Spleen (tissue), 11 donors: ENCODE results near the gene TPK1. TPM values are rescaled to one million over a fixed set of nuclear protein-coding genes. Genes with fewer than 3 reads are reported as not detected.

Experiments used
- DNase-seq: peaks from one replicate; pipeline ENCODE4 v3.0.0-alpha.2; 2020
- H3K27ac ChIP-seq, 8 donors: fragments of 200-600 bp; sonication (generic) in 7 of 8; 1 replicate in 4 of 8; 2 replicates in 4 of 8; pipeline versions ENCODE4 v1.5.0 to v1.8.0; 2016 to 2021; ENCODE audit warnings: inconsistent platforms in 4 of 8, mild to moderate bottlenecking in 4 of 8, moderate library complexity in 1 of 8
- H3K27me3 ChIP-seq, 7 donors: fragments of 200-600 bp; sonication (generic) in 6 of 7; replicated peaks in 1 of 7; 1 replicate in 4 of 7; 2 replicates in 3 of 7; pipeline versions ENCODE4 v1.5.0 to v1.8.0; 2016 to 2021; ENCODE audit warnings: inconsistent platforms in 3 of 7, mild to moderate bottlenecking in 1 of 7
- H3K36me3 ChIP-seq, 6 donors: fragments of 200-600 bp; sonication (generic) in 5 of 6; 1 replicate in 4 of 6; 2 replicates in 2 of 6; pipeline versions ENCODE4 v1.5.0 to v1.8.0; 2016 to 2021; ENCODE audit warnings: inconsistent platforms in 2 of 6
- H3K4me1 ChIP-seq, 6 donors: fragments of 200-600 bp; sonication (generic) in 5 of 6; 1 replicate in 3 of 6; 2 replicates in 3 of 6; pipeline versions ENCODE4 v1.5.0 to v1.8.0; 2016 to 2021; ENCODE audit warnings: inconsistent platforms in 3 of 6
- H3K4me3 ChIP-seq, 8 donors: fragments of 200-600 bp; sonication (generic) in 7 of 8; 1 replicate in 4 of 8; 2 replicates in 4 of 8; pipeline versions ENCODE4 v1.5.0 to v1.8.0; 2016 to 2021; ENCODE audit warnings: inconsistent platforms in 4 of 8, mild to moderate bottlenecking in 4 of 8, moderate library complexity in 2 of 8
- H3K9me3 ChIP-seq, 8 donors: fragments of 200-600 bp; sonication (generic) in 7 of 8; 1 replicate in 4 of 8; 2 replicates in 4 of 8; pipeline versions ENCODE4 v1.5.0 to v1.8.0; 2016 to 2021; ENCODE audit warnings: inconsistent platforms in 4 of 8
- CTCF ChIP-seq, 11 experiments: fragments of 200-600 bp in 7 of 11; fragments of 450-650 bp in 4 of 11; sonication (generic) in 4 of 11; IDR thresholded peaks in 8 of 11; conservative IDR thresholded peaks in 3 of 11; 1 replicate in 7 of 11; 2 replicates in 4 of 11; pipeline versions ENCODE4 v1.4.0 to v1.8.0; 2016 to 2021; ENCODE audit warnings: antibody characterized with exemption in 11 of 11, inconsistent platforms in 4 of 11, mild to moderate bottlenecking in 1 of 11
- POLR2A ChIP-seq, 3 donors: fragments of 450-650 bp; IDR thresholded peaks; one replicate each; pipeline ENCODE4 v1.5.1; 2017; ENCODE audit warnings: antibody characterized with exemption in 3 of 3, mild to moderate bottlenecking in 1 of 3
- POLR2AphosphoS5 ChIP-seq, 3 donors: sonication (generic); formaldehyde crosslinking; IDR thresholded peaks; one replicate each; pipeline ENCODE4 v1.5.1; 2017; ENCODE audit warnings: antibody characterized with exemption in 3 of 3
- WGBS, 5 donors: extraction: QIAGEN DNeasy Blood & Tissue Kit in 3 of 5; methylation state at CpG; one replicate each; pipeline versions ENCODE4 v1.1.5 to v1.1.7; 2013 to 2018; 5-methylcytosine and 5-hydroxymethylcytosine counted together
- intact Hi-C: fragments of 100-400 bp; cut with DNase I; formaldehyde crosslinking; loops from one replicate; pipeline ENCODE4 v1.15.0; 2023; ENCODE audit warnings: low total_unique reads
- polyA plus RNA-seq, 3 donors: library from polyadenylated mRNA; stranded (reverse); fragments of 200-250 nt; gene quantifications; one replicate each; pipeline ENCODE4 v1.2.1, GENCODE V29; 2013
- total RNA-seq, 7 donors: library from RNA; depleted of rRNA in 3 of 7; stranded (reverse); fragments of >200 nt in 3 of 7; fragmentation: NEBNext Ultra II Directional in 4 of 7; extraction: Animal tissue kit (Norgen Biotek cat#: 25700) in 4 of 7; gene quantifications; one replicate each; pipeline versions ENCODE4 v1.1.0 to v1.2.1, GENCODE V29; 2016 to 2021
- donor health status: healthy with polysubstance abuse.
- donor health status: DM: no; HTN: no; CAD: no; lungs with moderate emphysema.
- donor health status: DM: no; HTN: no; CAD: no.
- donor health status: Bipolar disorder and iron deficiency.
- donor health status: healthy.
- donor health status: DM: no; HTN: no; CAD: no.
- donor health status: DM: yes; HTN: yes; CAD: no.

Gene TPK1
- total and polyA plus RNA-seq, 10 donors = 8.9 to 30.2 (median 17.8) TPM

- Histone ChIP-seq H3K27ac (no peak overlapping the region), H3K9me3 (peaks cover 0 to 11% (median 7%) of the 10 kb centered on the region in 8 donors), H3K4me3 (no peak overlapping the region), H3K4me1 (no peaks in the 10 kb centered on the region), H3K36me3 (peaks cover 0 to 7% (median 0%) of the 10 kb centered on the region in 6 donors), H3K27me3 (no peaks in the 10 kb centered on the region)
- no peak for TF ChIP-seq POLR2A (IDR thresholded peaks at IDR 0.05)
- no peak for TF ChIP-seq POLR2AphosphoS5 (IDR thresholded peaks at IDR 0.05)
- TF ChIP-seq CTCF (IDR thresholded peaks at IDR 0.05 in 8 of 11, conservative IDR thresholded peaks at IDR 0.05 in 3 of 11) = no peak
- no peak for DNase-seq
- intact Hi-C loops = no loop called here
Observed at GRCh38 chr7:144531181-144531580, 304.7 kb downstream of the TPK1 start.

DNA sequence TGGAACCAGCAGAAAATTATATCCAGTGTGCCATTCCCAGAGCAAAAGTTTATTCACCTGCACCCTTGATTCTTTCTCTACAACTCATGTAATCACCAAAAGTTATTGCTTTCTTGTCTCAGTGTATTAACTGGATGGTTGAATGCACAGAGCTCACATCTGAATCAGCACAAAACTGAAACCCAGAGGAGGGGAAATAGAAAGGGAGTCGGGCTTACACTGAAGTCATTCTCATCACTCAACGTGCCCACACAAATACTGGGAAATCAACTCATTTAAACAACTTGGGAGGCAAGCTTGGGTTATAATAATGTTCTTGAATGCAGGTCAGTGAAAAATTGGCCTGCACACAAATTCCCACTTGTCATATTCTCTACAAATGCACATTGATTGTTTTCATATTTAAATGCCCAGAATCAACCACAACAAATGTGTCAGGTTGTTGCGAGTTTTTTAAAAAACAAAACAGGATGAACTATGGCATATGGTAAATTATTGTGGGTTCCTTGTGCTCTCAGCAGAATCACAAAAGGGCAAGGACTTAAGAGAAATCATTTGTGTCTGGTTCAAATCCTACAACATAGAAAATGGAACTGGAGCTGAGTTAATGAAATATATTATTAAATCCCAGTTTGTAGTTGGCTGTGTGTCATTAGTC is 306.5 kb downstream of the TPK1 start:
- Histone ChIP-seq H3K4me1 (no peaks in the 10 kb centered on the region), H3K27ac (no peak overlapping the region), H3K9me3 (no peaks in the 10 kb centered on the region), H3K27me3 (no peaks in the 10 kb centered on the region), H3K36me3 (no peaks in the 10 kb centered on the region), H3K4me3 (no peak overlapping the region)
- no peak for DNase-seq
- intact Hi-C loops = no loop called here
- TF ChIP-seq POLR2AphosphoS5 (IDR thresholded peaks at IDR 0.05) = no peak
- TF ChIP-seq CTCF (IDR thresholded peaks at IDR 0.05 in 8 of 11, conservative IDR thresholded peaks at IDR 0.05 in 3 of 11) = no peak
- TF ChIP-seq POLR2A (IDR thresholded peaks at IDR 0.05) = no peak
- 34 to 58% (median 40%) methylated on average over 3 of the region's 3 CpGs for WGBS, 5 donors

DNA sequence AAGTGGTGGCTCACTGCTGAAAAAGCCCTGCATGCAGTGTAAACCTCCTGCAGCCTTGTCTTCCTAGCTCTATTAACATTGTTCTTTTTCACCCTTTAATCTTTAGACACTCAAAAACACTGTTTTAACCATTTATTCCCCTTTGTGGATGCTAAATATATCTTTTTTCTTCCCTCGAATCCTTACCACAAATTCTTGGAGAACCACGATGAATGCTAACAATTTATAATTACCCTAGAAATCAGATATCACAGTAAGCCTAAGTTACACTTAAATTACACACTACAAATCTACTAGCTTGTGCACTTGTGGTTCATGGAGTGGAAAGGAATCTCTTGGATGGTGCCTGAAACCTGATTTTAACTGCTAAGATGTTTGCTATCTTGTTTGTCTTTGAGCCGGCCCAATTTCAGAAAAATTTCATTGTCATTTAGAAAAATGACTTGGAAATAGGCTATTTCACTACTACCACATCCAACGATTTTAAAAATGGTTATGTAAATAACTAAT is 307.3 kb downstream of the TPK1 start:
- no peaks in the 10 kb centered on the region for H3K27me3 ChIP-seq
- WGBS, 5 donors = 82 to 95% (median 90%) methylated on average over 4 of the region's 4 CpGs
- TF ChIP-seq POLR2AphosphoS5 (IDR thresholded peaks at IDR 0.05) (no peak), POLR2A (IDR thresholded peaks at IDR 0.05) (no peak), CTCF (IDR thresholded peaks at IDR 0.05 in 8 of 11, conservative IDR thresholded peaks at IDR 0.05 in 3 of 11) (no peak)
- intact Hi-C loops = no loop called here
- H3K4me3 ChIP-seq = no peak overlapping the region
- H3K4me1 ChIP-seq = no peaks in the 10 kb centered on the region
- no peaks in the 10 kb centered on the region for H3K36me3 ChIP-seq
- no peak for DNase-seq
- no peaks in the 10 kb centered on the region for H3K9me3 ChIP-seq
- no peak overlapping the region for H3K27ac ChIP-seq

- no peaks in the 10 kb centered on the region for H3K27me3 ChIP-seq
- no peak for TF ChIP-seq CTCF (IDR thresholded peaks at IDR 0.05 in 8 of 11, conservative IDR thresholded peaks at IDR 0.05 in 3 of 11)
- no peak for TF ChIP-seq POLR2AphosphoS5 (IDR thresholded peaks at IDR 0.05)
- TF ChIP-seq POLR2A (IDR thresholded peaks at IDR 0.05) = no peak
- no peaks in the 10 kb centered on the region for H3K4me1 ChIP-seq
- DNase-seq = no peak
- 77 to 86% (median 84%) methylated on average over 13 of the region's 13 CpGs for WGBS, 5 donors
- intact Hi-C loops = no loop called here
- no peak overlapping the region for H3K4me3 ChIP-seq
- H3K27ac ChIP-seq = no peak overlapping the region
- H3K36me3 ChIP-seq = no peaks in the 10 kb centered on the region
- no peaks in the 10 kb centered on the region for H3K9me3 ChIP-seq
Observed at GRCh38 chr7:144527051-144527471, 308.8 kb downstream of the TPK1 start.
